ENCODE data around the gene TMOD4. TPM values are rescaled to one million over a fixed set of nuclear protein-coding genes. Genes with fewer than 3 reads are reported as not detected.

Gene TMOD4
- total RNA-seq, 4 donors from 2014 or later = 1.9 TPM; not detected in 3

DNA sequence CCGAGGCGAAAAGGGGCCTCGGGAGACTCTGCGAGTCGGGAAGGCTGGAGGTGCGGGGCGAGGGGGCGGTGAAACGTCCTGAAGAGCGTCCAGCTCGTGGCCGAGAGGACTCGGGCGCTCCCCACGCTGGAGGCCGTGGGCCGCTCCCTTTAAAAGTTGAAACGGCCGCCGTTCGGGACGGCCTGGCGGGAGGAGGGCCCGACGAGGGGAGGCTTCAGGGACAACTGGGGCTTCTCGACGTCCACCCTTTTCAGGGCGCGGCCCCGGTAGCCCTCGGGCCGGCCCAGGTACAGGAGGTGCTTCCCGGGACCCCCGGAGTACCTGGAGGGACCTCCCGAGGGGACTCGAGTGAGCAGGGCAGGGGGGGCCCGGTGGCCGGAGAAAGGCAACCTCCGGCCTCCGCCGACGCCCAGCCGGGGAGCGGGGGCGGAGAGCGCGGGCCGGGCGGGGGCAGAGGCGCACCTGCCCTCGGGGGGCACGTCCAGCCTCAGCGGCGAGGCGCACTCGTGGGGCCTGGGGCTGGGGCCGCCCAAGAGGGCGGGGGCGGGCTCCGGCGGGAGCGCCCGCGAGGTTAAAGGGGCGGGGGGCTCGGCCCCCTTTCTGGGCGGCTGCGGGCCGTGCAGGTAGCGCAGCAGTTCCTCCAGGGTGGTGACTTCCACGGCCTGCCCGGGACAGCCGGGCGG is 43.3 kb downstream of the TMOD4 start:
- DNase-seq (ENCODE audit: low spot score) = no peak
- TF ChIP-seq, protein P1, sequence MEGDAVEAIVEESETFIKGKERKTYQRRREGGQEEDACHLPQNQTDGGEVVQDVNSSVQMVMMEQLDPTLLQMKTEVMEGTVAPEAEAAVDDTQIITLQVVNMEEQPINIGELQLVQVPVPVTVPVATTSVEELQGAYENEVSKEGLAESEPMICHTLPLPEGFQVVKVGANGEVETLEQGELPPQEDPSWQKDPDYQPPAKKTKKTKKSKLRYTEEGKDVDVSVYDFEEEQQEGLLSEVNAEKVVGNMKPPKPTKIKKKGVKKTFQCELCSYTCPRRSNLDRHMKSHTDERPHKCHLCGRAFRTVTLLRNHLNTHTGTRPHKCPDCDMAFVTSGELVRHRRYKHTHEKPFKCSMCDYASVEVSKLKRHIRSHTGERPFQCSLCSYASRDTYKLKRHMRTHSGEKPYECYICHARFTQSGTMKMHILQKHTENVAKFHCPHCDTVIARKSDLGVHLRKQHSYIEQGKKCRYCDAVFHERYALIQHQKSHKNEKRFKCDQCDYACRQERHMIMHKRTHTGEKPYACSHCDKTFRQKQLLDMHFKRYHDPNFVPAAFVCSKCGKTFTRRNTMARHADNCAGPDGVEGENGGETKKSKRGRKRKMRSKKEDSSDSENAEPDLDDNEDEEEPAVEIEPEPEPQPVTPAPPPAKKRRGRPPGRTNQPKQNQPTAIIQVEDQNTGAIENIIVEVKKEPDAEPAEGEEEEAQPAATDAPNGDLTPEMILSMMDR (IDR thresholded peaks at IDR 0.05) = no peak
- no peak for ATAC-seq (ENCODE audit: low FRiP score)

DNA sequence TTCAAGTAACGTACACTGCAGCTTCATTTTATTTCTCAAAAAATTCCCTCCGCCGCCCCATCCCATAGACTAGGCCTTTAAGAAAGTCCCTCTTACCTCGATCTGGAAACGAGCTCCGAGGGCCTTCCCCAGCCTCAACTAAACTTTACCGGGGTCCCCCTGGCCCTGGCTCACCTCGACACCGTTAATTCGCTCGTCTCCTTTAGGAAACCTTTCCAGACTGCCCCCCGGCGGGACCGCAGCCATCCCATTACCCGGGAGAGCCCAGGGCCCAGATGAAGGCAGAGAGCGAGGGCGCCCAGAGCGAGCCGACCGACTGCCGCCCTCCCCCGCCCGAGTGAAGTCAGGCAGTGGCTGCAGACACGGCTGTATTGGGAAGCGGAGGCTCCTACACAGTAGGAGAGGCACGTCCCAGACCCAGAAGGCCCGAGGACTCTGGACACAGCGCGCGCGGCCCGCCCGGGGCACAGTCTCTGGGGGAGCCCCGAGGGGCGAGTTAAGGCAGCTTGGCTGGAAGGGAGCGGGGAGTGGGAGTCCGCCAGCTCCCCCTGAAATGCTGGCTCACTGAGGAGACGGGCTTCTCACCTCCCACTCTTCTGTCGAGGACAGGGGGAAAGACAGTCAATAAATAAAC is 44.0 kb downstream of the TMOD4 start:
- TF ChIP-seq, protein P1 (IDR thresholded peaks at IDR 0.05) = no peak
- DNase-seq (ENCODE audit: low spot score) (no peak), ATAC-seq (ENCODE audit: low FRiP score) (peak; percentile 40)

DNA sequence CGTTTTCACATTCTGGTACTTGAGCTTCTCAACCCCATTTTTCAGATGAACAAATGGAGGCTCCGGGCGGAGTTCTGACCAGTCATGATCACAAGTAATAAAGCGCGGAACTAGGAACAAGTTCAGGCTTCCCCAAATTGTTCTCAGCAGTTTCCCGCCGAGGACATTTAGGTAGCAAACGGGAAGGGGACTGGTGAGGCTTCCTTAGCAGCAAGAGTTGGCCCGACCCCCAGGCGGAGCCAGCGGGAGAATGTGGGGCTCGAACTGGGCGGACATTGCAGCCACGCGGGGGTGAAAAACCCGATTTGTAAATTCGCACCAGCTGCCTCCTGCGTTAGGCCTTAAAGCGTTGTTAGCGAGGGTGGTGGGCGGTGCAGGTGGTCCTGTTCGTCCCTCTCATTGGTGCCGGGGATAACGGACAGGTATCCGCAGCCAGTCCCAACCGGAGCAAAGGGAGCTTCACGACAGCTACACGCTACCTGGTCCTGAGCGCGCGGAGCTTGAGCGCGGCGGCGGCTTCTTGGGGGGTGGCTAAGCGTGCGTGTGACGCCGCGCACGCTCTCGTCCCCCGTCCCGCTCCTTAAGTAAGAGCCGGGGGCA is 44.7 kb downstream of the TMOD4 start:
- peak; percentile 70 for DNase-seq (ENCODE audit: low spot score)
- peak; percentile 86 for ATAC-seq (ENCODE audit: low FRiP score)
- TF ChIP-seq, protein P1 (IDR thresholded peaks at IDR 0.05) = no peak

DNA sequence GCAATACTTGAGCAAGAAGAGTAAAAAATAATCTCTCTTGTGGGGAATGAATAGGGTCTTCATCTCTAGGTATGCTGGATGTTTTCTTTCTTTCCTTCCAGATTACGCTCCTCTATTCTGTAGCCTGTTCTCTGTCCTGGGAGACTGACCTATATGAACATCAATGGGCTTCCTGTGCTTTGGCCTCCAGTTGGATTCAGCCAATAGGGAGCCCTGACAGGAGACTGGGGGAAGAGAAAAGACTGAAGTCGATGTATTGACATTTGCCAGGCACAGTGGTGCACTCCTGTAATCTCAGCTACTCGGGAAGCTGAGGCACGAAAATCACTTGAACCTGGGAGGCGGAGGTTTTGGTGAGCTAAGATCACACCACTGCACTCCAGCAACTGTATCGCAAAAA is 47.0 kb downstream of the TMOD4 start:
- ATAC-seq (ENCODE audit: low FRiP score) (no peak), DNase-seq (ENCODE audit: low spot score) (no peak)
- TF ChIP-seq, protein P1 (IDR thresholded peaks at IDR 0.05) = no peak

DNA sequence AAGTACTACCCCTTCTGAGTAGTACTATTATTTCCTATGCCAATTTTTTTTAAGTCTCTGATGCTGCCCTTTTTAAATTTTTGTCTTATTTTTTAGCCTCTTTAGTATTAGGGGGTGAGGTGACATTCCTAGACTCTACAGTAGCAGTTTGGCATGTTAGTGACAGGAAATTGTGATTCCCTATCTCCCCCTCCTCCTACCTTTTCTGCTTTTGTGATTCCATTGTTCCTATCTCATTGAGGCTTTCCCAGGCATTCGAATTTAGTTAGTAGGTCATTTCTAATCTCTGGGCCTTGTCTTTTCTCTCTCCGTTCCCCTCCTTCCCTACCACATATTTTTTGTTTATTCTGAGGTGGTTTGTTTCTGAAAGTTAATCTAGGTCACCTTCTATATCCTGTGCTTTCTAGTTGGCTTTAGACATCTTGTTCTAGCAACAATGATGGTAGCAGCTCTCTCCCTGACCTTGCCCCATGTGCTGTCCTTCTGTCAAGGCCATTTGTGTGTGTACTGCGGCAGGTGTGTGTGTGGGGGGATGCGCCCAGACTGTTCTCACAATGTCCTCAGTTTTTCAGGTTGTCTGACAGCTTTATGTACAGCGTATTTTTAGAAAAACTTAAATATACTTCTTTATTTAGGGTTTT is 50.9 kb downstream of the TMOD4 start:
- no peak for DNase-seq (ENCODE audit: low spot score)
- TF ChIP-seq, protein P1 (IDR thresholded peaks at IDR 0.05) = no peak
- no peak for ATAC-seq (ENCODE audit: low FRiP score)

Other genes with a start within 250 kb of the TMOD4 start
- gene SETDB1, start 249.6 kb downstream of the TMOD4 start, total RNA-seq = 10 to 100 TPM; 23.7 to 32.9 (median 27.8) TPM
- 100 to 1,000 TPM in 3 of 4 donors, 10 to 100 TPM in 1; 96.8 to 144 (median 131) TPM for gene CERS2, start 201.1 kb downstream of the TMOD4 start, total RNA-seq
- gene ANXA9, start 193.7 kb downstream of the TMOD4 start, total RNA-seq = 10 to 100 TPM in 1 of 4 donors, 1 to 10 TPM in 2, under 1 TPM in 1; 0.79 to 26.4 (median 5.6) TPM
- gene MINDY1, start 169.1 kb downstream of the TMOD4 start, total RNA-seq = 10 to 100 TPM; 15.5 to 35.4 (median 33.2) TPM
- gene PRUNE1, start 167.5 kb downstream of the TMOD4 start, total RNA-seq = 10 to 100 TPM in 3 of 4 donors, 1 to 10 TPM in 1; 6.2 to 20.6 (median 16.2) TPM
- under 1 TPM in 3 of 4 donors, not detected in 1; 0.63 to 0.74 (median 0.69) TPM for gene BNIPL, start 139.4 kb downstream of the TMOD4 start, total RNA-seq
- 1 to 10 TPM; 2.8 to 7.8 (median 5.6) TPM for gene C1orf56, start 128.2 kb downstream of the TMOD4 start, total RNA-seq
- 100 to 1,000 TPM in 1 of 4 donors, 10 to 100 TPM in 3; 56.6 to 115 (median 92.0) TPM for gene CDC42SE1, start 116.4 kb downstream of the TMOD4 start, total RNA-seq
- 1 to 10 TPM in 2 of 4 donors, under 1 TPM in 2; 0.47 to 6.6 (median 0.79) TPM for gene MLLT11, start 115.6 kb downstream of the TMOD4 start, total RNA-seq
- 10 to 100 TPM; 15.0 to 36.1 (median 21.2) TPM for gene GABPB2, start 105.2 kb downstream of the TMOD4 start, total RNA-seq
- 10 to 100 TPM in 1 of 4 donors, 1 to 10 TPM in 3; 2.6 to 25.5 (median 4.1) TPM for gene SEMA6C, start 29.4 kb downstream of the TMOD4 start, total RNA-seq
- gene TNFAIP8L2, start 19.3 kb downstream of the TMOD4 start, total RNA-seq = 10 to 100 TPM in 3 of 4 donors, 1 to 10 TPM in 1; 7.6 to 16.4 (median 13.0) TPM
- gene LYSMD1, start 10.1 kb downstream of the TMOD4 start, total RNA-seq = 10 to 100 TPM in 2 of 4 donors, 1 to 10 TPM in 2; 4.1 to 11.0 (median 9.8) TPM
- 10 to 100 TPM; 12.0 to 24.7 (median 20.7) TPM for gene SCNM1, start 9.8 kb downstream of the TMOD4 start, total RNA-seq
- gene VPS72, start 14.2 kb upstream of the TMOD4 start, total RNA-seq = 10 to 100 TPM; 24.0 to 26.1 (median 24.6) TPM
- 10 to 100 TPM; 31.5 to 94.2 (median 59.4) TPM for gene PIP5K1A, start 22.6 kb upstream of the TMOD4 start, total RNA-seq
- gene PSMD4, start 78.8 kb upstream of the TMOD4 start, total RNA-seq = 100 to 1,000 TPM in 3 of 4 donors, 10 to 100 TPM in 1; 96.4 to 148 (median 131) TPM
- 10 to 100 TPM; 10.1 to 15.3 (median 14.2) TPM for gene ZNF687, start 106.3 kb upstream of the TMOD4 start, total RNA-seq
- gene PI4KB, start 151.4 kb upstream of the TMOD4 start, total RNA-seq = 100 to 1,000 TPM in 1 of 4 donors, 10 to 100 TPM in 3; 80.4 to 109 (median 87.2) TPM
- 10 to 100 TPM; 20.1 to 50.6 (median 24.4) TPM for gene RFX5, start 171.3 kb upstream of the TMOD4 start, total RNA-seq
- gene SELENBP1, start 196.7 kb upstream of the TMOD4 start, total RNA-seq = 100 to 1,000 TPM in 2 of 4 donors, 10 to 100 TPM in 2; 35.7 to 190 (median 128) TPM
- 100 to 1,000 TPM; 218 to 238 (median 231) TPM for gene PSMB4, start 223.6 kb upstream of the TMOD4 start, total RNA-seq